HG02840 (cell line): ENCODE data around the gene CLNK.
A peak's percentile ranks its signal among the peaks of the same experiment; 100 is the strongest.

Experiments
- ATAC-seq: cut with Tn5 transposase; IDR thresholded peaks from one replicate; pipeline ENCODE4 v1.9.1; 2021; ENCODE audit warnings: mild to moderate bottlenecking, moderate library complexity, moderate number of reproducible peaks; ENCODE audit not compliant: unreplicated experiment, low FRiP score

Gene CLNK

GRCh38 chr4:10703156-10703555 lies 18.6 kb upstream of the CLNK start:
- ATAC-seq = no peak

DNA sequence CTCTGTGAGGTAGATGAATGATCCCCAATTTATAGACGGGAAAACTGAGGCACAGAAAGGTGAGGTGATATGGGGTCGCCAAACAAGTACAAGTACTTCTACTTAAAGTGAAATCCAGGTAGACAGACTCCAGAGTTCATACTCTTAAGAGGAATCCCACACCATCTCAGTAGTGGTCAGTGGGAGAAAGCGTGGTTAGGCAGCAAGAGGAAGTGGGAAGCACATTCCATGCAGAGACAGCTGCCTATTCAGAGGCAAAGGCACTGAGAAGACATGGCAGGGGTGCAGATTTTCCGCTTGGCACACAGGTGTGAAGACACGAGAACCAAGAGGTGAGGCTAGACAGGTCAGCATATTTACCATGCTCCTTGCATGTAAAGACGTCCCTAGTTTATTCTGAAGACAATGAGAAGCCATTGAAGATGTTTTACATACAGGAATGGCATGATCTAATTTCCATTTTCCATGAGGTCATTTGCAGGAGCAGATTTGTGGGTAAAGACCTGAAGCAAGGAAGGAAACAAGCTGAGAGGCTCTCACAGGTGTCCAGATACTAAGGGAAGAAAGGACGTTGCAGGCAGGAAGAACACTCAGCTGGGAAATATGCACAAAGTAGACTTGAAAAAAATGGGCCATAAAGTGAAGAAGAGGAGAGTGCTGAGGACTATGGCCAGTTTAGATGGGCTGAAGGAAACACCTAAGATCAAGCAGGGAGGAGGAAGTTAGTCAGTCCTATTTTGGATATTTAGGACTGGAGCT lies 17.3 kb upstream of the CLNK start:
- no peak for ATAC-seq

DNA sequence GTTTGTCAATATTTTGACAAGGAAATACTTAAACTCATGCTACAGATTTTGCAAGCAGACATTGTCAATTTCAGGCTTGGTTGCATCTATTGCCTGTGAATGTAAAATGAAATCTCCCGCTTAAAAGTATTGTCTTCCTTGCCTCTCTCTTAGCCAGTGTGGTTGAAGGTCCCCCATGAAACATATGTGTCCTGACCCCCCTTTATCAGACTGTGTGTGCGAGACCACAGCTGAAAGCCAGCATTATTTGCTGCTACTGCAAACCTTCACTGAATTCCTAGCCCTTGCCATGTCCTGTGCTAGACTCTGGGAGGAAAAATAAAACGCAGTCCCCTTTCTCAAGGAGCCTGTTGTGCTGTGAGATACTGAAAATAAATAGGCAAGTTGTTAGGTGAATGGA lies 16.6 kb upstream of the CLNK start:
- ATAC-seq = no peak

DNA sequence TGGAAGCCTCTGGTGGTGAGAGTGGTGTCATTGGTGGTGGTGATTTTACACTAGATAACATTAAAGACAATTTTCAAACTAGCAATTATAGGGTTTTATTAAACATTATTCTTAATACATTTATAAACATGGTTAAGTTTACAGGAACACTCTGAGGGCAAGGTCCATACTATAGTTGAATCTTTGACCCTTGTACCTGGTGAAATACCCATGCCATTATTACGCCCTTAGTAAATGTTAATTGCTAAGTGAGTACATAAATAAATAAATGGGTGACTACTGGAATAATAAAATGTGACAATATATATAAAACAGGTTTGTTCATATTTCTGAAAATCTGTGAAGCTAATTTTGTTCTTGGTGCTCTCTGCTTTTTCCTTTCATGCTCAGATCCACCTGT lies 13.6 kb upstream of the CLNK start:
- no peak for ATAC-seq

DNA sequence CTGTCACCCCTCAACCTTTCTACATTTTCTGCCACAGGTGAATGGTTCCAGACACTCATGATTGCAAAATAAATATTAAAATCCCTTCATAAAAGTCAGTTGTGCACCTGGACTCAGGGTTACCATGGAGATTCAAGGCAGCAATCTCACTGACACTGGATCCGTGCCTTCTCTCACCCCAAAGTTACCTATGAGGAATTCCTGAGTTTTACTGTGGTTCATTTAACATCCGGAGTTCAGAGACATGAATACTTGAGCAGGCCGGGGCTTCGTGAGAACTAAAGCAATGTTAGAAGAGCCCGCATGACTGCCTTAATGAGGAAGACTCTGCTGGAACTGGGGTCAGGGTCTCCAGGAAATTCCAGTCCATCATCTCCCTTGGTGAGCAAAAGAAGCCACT lies 12.5 kb upstream of the CLNK start:
- ATAC-seq = no peak

GRCh38 chr4:10696253-10696652 lies 11.7 kb upstream of the CLNK start:
- no peak for ATAC-seq

DNA sequence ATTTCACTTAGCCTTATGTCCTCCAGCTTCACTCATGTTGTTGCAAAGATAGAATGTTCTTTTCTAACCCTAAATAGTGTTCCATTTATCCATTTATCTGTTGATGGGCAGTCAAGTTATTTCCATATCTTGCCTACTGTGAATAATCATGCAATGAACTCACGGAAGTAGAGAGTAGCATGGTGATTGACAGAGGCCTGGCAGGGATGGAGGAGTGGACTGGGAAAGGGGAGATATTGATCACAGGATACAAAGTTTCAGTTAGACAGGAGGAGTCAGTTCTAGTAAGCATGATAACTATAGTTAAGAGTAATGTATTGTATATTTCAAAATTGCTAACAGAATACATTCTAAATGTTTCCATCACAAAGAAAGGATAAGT lies 10.3 kb upstream of the CLNK start:
- no peak for ATAC-seq

- ATAC-seq = no peak
Measured at GRCh38 chr4:10694151-10694827, 9.7 kb upstream of the CLNK start.

- ATAC-seq = no peak
Measured at GRCh38 chr4:10691651-10692050, 7.1 kb upstream of the CLNK start.

- ATAC-seq = no peak
Measured at GRCh38 chr4:10690185-10690907, 5.8 kb upstream of the CLNK start.

- ATAC-seq = no peak
Measured at GRCh38 chr4:10688846-10689245, 4.3 kb upstream of the CLNK start.

- ATAC-seq = no peak
Measured at GRCh38 chr4:10688022-10688421, 3.5 kb upstream of the CLNK start.

- ATAC-seq = no peak
Measured at GRCh38 chr4:10687526-10687925, 3.0 kb upstream of the CLNK start.

DNA sequence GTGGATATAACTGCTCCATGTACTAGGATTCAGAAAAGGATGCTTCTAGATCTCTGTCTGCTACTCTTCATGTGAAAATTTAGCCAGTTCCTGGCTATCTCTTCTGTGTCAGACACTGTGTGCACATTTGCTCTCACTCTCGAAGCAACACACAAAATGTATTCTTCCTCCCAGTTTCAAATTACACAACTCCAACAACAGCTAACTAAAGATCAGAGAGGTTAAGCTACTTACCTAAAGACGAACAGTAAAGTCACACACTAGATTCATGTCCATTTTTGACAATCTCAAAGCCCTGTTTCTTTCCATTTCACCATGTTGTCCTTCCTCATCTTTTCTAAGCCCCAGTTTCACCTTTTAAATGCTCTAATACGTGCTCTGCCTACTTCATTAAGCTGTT lies 2.2 kb downstream of the CLNK start:
- ATAC-seq = no peak

DNA sequence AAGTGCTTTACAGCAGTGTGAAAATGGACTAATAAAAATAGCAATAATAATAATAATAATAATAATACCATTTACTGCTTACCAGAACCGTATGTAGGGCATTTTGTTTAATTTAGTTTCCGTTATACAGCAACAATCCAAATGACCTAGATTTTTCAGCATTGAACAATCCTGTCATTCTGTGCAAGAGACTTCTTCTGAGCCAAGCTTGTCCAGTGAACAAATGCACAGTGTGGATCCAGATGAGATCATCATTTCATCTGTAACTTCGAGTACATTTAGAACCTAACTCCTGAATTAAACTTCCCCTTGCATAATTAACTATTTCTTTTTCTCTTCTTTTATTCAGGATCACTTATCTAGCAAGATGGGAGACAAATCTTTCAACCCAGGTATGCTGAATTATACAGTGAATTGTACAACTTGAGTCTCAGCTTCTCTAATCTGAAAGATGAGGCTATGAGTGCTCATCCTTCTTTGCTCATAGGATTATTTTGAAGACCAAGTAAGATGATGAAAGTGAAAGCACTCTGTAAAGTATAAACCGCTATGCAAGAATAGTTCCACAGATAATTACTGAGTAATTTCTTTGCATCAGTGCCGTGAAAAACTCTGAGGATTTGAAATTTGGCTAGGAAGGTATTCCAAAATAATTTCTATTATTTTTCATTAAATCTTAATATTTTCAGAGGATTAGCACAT lies 6.6 kb downstream of the CLNK start:
- no peak for ATAC-seq

DNA sequence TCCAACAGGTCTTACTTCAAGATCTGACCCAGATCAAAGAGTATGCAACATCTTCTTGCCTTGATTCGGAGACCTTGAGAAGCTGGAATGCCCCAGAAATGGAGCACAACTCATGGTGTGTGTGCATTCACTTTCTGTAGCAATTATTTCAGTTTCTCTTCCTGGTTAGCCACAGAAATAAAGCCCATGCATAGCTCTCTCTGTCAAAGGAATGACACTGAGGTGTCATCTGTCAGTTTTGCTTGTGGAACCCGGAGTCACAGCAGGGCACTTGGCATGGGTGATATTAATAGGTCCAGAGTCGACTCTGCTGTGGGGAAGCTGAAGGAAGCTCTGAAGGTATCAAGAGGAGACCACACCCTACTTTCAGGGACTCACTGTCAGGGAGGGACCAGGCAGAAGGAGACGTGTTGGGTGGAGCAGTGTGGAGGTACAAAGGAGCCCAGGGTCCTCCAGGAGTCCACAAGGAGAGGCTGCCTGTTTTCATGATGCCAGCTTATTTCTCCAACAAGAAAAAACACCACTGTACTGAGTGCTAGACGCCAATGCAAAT lies 10.7 kb downstream of the CLNK start:
- ATAC-seq = peak; percentile 63

DNA sequence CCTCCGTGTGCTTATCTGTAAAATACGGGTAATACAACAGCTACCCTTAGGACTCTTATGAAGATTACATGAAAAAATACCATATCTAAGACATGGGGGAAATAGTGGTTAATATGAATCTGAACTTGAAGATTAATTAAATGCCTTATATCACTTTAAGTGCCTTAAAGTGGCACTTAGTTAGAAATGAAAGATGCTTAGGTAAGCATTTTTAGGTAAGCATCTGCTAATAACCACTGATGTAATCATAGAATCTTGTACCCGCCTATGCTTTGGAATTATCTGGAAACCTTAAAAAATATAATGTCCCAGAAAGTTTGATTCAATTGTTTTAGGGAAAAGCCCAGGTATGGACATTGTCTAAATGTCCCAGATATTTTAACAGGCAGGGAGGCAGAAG lies 12.2 kb downstream of the CLNK start:
- no peak for ATAC-seq

DNA sequence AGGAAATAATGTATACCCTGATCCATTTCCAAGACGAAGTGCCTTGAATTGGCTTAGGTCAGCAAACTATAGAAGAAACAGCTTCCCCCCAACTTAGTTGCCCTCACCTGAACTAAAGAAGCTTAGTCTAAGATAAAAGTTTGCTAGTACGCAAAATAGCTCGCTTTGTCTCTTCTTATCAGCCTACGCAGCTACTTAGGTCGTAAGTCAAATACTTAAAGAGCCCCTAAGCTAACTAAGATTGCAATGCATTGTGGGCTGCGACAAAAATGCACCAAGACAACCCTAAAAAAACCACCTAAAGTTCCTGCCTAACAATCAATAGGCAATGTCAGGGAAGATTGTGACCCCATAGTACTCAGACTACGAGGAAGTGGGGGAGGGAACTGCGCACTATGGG lies 12.8 kb downstream of the CLNK start:
- no peak for ATAC-seq

- ATAC-seq = peak; percentile 93
Measured at GRCh38 chr4:10671366-10671765, 13.2 kb downstream of the CLNK start.

DNA sequence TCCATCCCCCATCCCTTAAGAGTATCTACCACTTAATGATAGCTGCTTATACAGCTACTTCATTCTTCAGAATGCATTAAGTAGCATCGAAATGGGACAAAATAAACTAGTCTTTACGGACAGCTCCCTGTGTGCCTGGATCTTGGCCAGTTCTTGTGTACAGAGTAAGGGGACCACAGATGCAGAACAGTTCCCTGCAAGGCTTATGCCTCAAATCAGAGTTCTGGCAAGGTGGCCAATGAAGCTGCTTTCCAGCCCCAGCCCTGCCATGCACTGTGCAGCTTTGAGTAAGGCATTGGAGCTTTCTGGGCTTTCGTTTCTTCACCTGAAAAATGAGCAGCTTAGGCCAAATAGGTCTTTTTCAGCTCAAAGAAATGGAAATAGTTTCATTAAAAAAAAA lies 14.2 kb downstream of the CLNK start:
- ATAC-seq = no peak
